ENCODE measurements around the gene PAPLN.

GRCh38 chr14:73258845-73259611 lies 21.7 kb downstream of the PAPLN start:
- TF ChIP-seq CTCF (IDR thresholded peaks at IDR 0.05) (no peak), POLR2AphosphoS5 (IDR thresholded peaks at IDR 0.05; ENCODE audit: low read depth, low read length) (no peak), REST (IDR thresholded peaks at IDR 0.05; ENCODE audit: insufficient read depth in 1 of 2, low read depth in 2 of 2, low read length in 1 of 2) (no peak), TCF7L2 (IDR thresholded peaks at IDR 0.05; ENCODE audit: low read depth, low read length) (no peak)
